Loucy (cell line): Measurements from ENCODE around the gene SV2B.

Experiments
- CTCF ChIP-seq: fragments of 200-600 bp; sonication (generic); conservative IDR thresholded peaks from 2 replicates; pipeline ENCODE4 v1.5.1; 2014; ENCODE audit warnings: mild to moderate bottlenecking, antibody characterized with exemption, low read length
- EZH2phosphoT487 ChIP-seq: fragments of 200-600 bp; IDR thresholded peaks from 2 replicates; pipeline ENCODE4 v1.6.1; 2018; ENCODE audit warnings: antibody characterized with exemption, mild to moderate bottlenecking, moderate library complexity, borderline replicate concordance

GRCh38 chr15:91136386-91136923 is 36.4 kb downstream of the SV2B start:
- no peak for TF ChIP-seq CTCF
- TF ChIP-seq EZH2phosphoT487, result no peak
